Thyroid gland (tissue), 4 donors: Measurements from ENCODE around the gene B3GNT7.

Experiments used
- CTCF ChIP-seq, 6 experiments: fragments of 200-600 bp in 3 of 6; fragments of 450-650 bp in 3 of 6; sonication (generic) in 3 of 6; IDR thresholded peaks; one replicate each; pipeline ENCODE4 v1.5.1; 2016 to 2019; ENCODE audit warnings: antibody characterized with exemption in 6 of 6, mild to moderate bottlenecking in 2 of 6, inconsistent platforms in 1 of 6, moderate library complexity in 1 of 6
- POLR2A ChIP-seq, 2 donors: fragments of 450-650 bp; IDR thresholded peaks; one replicate each; pipeline ENCODE4 v1.6.1; 2017; ENCODE audit warnings: antibody characterized with exemption in 2 of 2, mild to moderate bottlenecking in 2 of 2, moderate library complexity in 1 of 2

DNA sequence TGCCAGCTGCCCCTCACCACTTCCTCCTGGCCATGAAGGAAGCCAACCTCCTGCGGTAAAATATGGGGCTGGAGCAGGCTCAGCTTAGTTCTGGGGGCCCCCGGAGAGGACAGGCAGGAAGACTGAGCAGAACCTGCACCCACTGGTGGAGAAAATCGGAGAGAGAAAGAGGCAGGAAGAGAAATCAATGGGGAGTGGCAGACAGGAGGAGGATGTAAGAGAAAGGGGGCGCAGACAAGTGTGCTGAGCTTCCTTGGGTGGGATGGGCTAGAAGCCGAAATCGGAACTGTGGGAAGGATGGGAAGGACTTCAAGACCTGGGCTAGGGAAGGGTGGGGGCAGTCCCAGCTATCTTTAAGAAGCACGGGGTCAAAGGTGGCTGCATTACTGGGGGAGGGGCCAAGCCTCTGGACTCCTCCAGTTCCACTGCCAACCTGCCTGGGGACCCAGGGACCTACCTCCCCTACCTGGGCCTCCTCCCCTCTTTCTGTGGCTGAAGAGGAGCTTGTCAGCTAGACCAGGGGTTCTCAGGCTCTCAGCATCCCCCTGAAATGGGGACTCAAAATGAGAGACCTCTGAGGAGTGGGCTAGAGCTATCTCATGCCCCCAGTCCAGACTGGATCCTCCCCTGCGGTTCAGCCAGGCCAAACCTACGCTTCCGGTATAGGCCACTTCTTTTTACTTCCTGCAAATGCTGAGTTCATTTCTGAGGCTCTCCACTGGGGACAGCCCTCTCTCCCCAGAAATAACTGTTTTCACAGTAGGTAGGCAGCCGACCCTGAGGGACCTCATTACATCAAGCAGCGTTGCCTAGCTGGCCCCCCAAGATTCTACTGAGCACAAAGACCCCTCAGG, 33.6 kb upstream of the B3GNT7 start:
- TF ChIP-seq CTCF (IDR thresholded peaks at IDR 0.05) (no peak), POLR2A (IDR thresholded peaks at IDR 0.05) (no peak)
